BE2C (cell line): Measurements from ENCODE around the gene CHRNA4. TPM values are rescaled to one million over a fixed set of nuclear protein-coding genes. Genes with fewer than 3 reads are reported as not detected.

ENCODE experiments used
- DNase-seq: peaks from one replicate; pipeline ENCODE4 v3.0.0-alpha.2; 2020
- H3K27me3 ChIP-seq: fragments of 250-450 bp; sonication (Bioruptor Pico); 2 replicates; pipeline ENCODE4 v1.5.1; 2020; ENCODE audit warnings: mild to moderate bottlenecking
- H3K36me3 ChIP-seq: fragments of 250-450 bp; sonication (Bioruptor Pico); 2 replicates; pipeline ENCODE4 v1.5.1; 2020; ENCODE audit warnings: mild to moderate bottlenecking
- H3K4me1 ChIP-seq: fragments of 250-450 bp; sonication (Bioruptor Pico); 2 replicates; pipeline ENCODE4 v1.5.1; 2020
- H3K4me3 ChIP-seq: 2 replicates; pipeline ENCODE4 v1.5.1; 2011; ENCODE audit warnings: low read depth, low read length
- H3K9me3 ChIP-seq: fragments of 250-450 bp; sonication (Bioruptor Pico); 2 replicates; pipeline ENCODE4 v1.5.1; 2020
- polyA plus RNA-seq: library from polyadenylated mRNA; unstranded; fragments of >200 nt; gene quantifications from one replicate; pipeline ENCODE4 v1.2.1, GENCODE V29; 2012; ENCODE audit warnings: low read depth, missing spikeins; ENCODE audit not compliant: insufficient read length, insufficient read depth
- TF ChIP-seq, protein P1 (sequence below): IDR thresholded peaks from 2 replicates; pipeline ENCODE4 v1.5.1; 2012; ENCODE audit warnings: mild to moderate bottlenecking, low read depth, low read length

Gene CHRNA4
- polyA plus RNA-seq: not detected

DNA sequence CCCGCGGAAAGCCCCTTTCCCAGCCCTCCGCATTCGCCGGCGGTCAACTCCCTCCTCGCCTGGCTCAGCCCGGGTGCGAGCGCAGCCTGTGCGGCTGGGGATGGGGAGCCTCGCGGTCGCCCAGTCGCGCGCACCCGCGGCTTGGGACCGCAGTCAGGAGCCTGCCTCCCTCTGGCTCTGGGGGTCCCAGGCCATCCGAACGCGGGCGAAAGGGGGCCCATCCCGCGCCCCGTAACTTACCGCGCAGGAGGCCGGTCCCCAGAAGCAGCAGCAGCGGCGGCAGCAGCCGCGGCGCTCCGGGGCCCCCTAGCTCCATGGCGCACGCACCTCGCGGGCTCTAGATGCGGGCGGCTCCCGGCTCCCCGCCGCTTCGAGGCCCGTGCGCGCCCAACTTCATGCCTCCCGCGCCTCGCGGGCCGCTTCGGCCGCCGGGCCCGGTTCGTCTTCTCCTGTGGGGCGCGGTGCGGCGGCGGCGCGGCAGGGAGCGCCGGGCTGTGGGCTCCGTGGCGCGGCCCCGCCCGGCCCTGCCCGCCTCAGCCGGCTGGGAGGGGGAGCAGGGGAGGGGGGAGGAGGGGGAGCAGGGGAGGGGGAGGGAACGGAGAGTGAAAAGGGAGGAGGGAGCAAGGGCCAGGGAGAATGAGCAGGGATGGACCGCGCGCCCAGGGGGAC lies at the start of gene CHRNA4:
Gene CHRNA4 (minus strand): TSS at position 500 of the 669 bp plus-strand sequence. CDS start 184 bp downstream, at position 316.
- TF ChIP-seq, protein P1, sequence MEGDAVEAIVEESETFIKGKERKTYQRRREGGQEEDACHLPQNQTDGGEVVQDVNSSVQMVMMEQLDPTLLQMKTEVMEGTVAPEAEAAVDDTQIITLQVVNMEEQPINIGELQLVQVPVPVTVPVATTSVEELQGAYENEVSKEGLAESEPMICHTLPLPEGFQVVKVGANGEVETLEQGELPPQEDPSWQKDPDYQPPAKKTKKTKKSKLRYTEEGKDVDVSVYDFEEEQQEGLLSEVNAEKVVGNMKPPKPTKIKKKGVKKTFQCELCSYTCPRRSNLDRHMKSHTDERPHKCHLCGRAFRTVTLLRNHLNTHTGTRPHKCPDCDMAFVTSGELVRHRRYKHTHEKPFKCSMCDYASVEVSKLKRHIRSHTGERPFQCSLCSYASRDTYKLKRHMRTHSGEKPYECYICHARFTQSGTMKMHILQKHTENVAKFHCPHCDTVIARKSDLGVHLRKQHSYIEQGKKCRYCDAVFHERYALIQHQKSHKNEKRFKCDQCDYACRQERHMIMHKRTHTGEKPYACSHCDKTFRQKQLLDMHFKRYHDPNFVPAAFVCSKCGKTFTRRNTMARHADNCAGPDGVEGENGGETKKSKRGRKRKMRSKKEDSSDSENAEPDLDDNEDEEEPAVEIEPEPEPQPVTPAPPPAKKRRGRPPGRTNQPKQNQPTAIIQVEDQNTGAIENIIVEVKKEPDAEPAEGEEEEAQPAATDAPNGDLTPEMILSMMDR: no peak
- Histone ChIP-seq H3K36me3 (no peaks in the 10 kb centered on the region), H3K27me3 (peaks cover 16% of the 10 kb centered on the region), H3K4me3 (no peak within 1 kb of the TSS), H3K4me1 (no peaks in the 10 kb centered on the region), H3K9me3 (no peaks in the 10 kb centered on the region)
- no peak for DNase-seq

DNA sequence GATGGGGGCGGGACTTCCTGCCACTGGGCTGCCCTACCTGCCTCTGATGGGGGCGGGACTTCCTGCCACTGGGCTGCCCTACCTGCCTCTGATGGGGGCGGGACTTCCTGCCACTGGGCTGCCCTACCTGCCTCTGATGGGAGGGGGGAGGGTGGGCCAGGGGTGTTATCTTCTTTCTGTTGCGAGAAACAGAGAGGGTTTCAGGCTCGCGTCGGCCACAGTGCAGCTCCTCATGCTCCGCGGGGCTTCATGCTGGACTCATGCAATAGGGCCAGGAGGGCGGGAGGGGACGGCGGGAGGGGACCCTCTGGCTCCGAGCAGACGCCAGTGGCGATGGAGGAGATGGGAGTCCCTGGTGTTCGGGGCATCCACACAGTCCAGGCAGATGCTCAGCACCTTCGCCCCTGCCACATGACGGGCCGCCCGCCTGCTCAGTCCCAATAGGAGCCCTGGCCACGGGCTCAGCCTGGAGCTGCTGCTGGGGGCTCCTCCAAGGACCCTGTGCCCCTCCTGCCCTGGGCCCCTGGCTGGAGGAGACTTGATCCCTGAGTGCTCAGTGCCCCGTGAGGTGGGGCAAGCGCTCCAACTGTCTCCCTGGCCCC lies 48.8 kb upstream of the CHRNA4 start:
- DNase-seq: no peak
- H3K4me1 ChIP-seq: no peaks in the 10 kb centered on the region
- no peak overlapping the region for H3K4me3 ChIP-seq
- H3K27me3 ChIP-seq: no peaks in the 10 kb centered on the region; the same call in 1 of the 2 replicates
- H3K36me3 ChIP-seq: no peaks in the 10 kb centered on the region
- no peaks in the 10 kb centered on the region for H3K9me3 ChIP-seq
- TF ChIP-seq, protein P1: no peak

DNA sequence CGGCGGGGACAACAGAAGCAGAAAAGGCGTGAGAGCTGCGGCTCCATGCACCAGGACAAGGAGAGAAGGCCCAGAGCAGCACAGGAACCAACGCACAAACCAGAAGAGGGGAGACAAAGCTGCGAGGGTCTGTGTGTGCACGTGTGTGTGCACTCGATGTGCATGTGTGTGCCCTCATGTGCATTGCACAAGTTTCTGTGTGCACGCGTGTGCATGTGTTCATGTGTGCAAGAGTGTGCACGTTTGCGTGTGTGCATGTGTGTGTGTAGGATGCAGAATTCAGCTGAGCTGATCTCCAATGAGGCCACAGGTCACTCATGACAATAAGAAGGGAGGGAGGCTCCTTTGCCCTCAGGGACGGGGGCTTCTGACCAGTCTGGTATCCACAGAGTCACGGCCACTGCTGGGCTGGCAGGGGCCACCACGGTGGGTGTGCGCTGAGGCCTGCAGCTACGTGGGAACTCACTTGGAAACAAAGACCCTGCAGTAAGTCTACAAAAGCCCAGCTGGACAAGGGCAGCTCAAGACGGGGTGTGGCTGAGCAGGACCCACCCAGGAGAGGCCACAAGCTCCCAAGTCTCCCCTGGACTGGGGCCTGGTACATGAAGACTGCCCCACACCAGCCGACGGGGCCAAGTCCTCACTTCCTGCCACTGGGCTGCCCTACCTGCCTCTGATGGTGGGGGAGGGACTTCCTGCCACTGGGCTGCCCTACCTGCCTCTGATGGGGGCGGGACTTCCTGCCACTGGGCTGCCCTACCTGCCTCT lies 48.1 kb upstream of the CHRNA4 start:
- Histone ChIP-seq H3K4me3 (no peak overlapping the region), H3K27me3 (no peaks in the 10 kb centered on the region; the same call in 1 of the 2 replicates), H3K36me3 (no peaks in the 10 kb centered on the region), H3K9me3 (no peaks in the 10 kb centered on the region), H3K4me1 (no peaks in the 10 kb centered on the region)
- no peak for DNase-seq
- TF ChIP-seq, protein P1: no peak

DNA sequence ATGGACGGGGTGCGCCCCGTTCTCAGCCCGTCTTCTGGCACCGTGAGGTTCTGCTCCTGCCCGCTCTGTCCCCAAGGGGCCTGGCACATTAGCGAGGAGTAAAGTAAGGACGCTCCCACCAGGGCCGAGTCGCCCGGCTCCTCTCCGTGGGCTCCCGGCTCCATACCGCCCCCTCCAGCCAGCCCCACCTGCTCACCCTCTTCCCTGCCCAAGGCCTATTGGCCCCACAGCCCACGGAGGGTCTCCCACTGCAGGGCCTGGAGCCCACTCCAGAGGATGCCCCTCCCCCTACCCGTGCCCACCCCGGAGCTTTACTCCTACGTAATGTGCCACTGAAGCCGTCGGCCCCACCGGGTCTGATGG lies 47.5 kb upstream of the CHRNA4 start:
- Histone ChIP-seq H3K27me3 (peaks cover 1% of the 10 kb centered on the region), H3K4me1 (no peaks in the 10 kb centered on the region), H3K9me3 (no peaks in the 10 kb centered on the region), H3K4me3 (no peak overlapping the region), H3K36me3 (no peaks in the 10 kb centered on the region)
- no peak for DNase-seq
- TF ChIP-seq, protein P1: no peak

DNA sequence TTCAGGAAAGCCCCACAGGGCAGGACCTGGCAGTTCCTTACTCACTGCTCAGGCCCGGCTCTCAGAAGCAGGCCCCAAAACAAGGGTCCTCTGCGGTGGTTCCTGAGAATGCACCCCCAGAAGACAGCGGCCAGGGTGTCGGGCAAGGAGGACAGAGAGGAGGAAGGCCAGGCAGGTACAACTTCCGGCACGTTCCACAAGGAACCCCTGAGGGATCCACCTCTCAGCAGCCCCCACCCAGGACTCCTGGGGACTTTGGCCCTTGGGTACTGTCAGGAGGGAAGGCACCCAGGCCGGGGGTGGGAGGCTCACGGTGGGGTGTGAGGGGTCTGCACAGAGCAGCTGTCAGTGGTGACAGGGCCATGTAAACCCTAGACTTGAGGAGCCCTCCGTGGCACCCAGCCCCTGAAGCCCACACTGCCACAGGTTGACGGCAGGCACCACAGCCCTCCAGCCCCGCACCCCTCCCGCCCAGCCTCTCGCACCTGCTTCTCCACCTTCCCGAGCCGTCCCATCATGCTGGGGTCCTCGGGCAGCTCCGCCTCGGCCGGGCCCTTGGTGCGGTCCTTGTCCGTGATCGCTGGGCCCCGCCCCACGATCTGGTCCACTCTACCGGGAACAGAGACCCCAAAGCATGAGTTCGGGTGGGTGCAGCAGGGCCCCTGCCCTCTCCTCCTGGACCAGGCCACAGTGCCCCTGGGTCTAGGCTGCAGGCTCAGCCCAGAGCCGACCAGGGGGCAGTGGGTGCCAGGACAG lies 47.0 kb upstream of the CHRNA4 start:
- DNase-seq: no peak
- TF ChIP-seq, protein P1: no peak
- no peaks in the 10 kb centered on the region for H3K9me3 ChIP-seq
- peaks cover 7% of the 10 kb centered on the region for H3K27me3 ChIP-seq
- no peak overlapping the region for H3K4me3 ChIP-seq
- H3K4me1 ChIP-seq: no peaks in the 10 kb centered on the region
- no peaks in the 10 kb centered on the region for H3K36me3 ChIP-seq
